ENCODE data around the gene FBXO28.

DNA sequence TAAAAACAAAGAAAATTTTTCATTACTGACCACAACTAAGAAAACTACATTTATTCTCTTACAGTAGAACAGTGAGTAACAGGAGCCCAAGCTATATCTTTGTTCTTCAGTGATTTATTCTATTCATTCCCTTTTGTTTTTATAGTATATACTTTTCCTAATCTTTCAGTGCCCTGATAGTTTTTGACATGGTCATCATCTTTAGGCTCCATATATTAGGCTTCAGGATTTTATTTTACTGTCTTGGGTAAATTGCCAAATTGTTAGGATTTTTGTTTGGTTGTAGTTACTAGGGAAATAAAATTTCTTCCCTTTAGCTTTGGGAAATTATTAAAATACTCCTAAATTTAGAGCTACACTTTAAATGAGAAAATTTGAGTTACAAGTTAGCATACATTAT is 10.3 kb downstream of the FBXO28 start:
- TF ChIP-seq, protein P1, sequence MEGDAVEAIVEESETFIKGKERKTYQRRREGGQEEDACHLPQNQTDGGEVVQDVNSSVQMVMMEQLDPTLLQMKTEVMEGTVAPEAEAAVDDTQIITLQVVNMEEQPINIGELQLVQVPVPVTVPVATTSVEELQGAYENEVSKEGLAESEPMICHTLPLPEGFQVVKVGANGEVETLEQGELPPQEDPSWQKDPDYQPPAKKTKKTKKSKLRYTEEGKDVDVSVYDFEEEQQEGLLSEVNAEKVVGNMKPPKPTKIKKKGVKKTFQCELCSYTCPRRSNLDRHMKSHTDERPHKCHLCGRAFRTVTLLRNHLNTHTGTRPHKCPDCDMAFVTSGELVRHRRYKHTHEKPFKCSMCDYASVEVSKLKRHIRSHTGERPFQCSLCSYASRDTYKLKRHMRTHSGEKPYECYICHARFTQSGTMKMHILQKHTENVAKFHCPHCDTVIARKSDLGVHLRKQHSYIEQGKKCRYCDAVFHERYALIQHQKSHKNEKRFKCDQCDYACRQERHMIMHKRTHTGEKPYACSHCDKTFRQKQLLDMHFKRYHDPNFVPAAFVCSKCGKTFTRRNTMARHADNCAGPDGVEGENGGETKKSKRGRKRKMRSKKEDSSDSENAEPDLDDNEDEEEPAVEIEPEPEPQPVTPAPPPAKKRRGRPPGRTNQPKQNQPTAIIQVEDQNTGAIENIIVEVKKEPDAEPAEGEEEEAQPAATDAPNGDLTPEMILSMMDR (IDR thresholded peaks at IDR 0.05): no peak
- TF ChIP-seq EP300 (IDR thresholded peaks at IDR 0.05): no peak

Data from sigmoid colon (tissue), 4 donors.